ENCODE results near the gene TXNRD1.

GRCh38 chr12:104290320-104290719 lies 74.7 kb downstream of the TXNRD1 start:
- no peak for TF ChIP-seq CTCF (IDR thresholded peaks at IDR 0.05 in 2 of 3, conservative IDR thresholded peaks at IDR 0.05 in 1 of 3; ENCODE audit: borderline replicate concordance in 1 of 3, insufficient read depth in 1 of 3, low read depth in 2 of 3, low read length in 2 of 3)
- TF ChIP-seq YY1 (IDR thresholded peaks at IDR 0.05; ENCODE audit: extremely low read depth, insufficient replicate concordance, low read depth, low read length), result no peak
- TF ChIP-seq, protein P1, sequence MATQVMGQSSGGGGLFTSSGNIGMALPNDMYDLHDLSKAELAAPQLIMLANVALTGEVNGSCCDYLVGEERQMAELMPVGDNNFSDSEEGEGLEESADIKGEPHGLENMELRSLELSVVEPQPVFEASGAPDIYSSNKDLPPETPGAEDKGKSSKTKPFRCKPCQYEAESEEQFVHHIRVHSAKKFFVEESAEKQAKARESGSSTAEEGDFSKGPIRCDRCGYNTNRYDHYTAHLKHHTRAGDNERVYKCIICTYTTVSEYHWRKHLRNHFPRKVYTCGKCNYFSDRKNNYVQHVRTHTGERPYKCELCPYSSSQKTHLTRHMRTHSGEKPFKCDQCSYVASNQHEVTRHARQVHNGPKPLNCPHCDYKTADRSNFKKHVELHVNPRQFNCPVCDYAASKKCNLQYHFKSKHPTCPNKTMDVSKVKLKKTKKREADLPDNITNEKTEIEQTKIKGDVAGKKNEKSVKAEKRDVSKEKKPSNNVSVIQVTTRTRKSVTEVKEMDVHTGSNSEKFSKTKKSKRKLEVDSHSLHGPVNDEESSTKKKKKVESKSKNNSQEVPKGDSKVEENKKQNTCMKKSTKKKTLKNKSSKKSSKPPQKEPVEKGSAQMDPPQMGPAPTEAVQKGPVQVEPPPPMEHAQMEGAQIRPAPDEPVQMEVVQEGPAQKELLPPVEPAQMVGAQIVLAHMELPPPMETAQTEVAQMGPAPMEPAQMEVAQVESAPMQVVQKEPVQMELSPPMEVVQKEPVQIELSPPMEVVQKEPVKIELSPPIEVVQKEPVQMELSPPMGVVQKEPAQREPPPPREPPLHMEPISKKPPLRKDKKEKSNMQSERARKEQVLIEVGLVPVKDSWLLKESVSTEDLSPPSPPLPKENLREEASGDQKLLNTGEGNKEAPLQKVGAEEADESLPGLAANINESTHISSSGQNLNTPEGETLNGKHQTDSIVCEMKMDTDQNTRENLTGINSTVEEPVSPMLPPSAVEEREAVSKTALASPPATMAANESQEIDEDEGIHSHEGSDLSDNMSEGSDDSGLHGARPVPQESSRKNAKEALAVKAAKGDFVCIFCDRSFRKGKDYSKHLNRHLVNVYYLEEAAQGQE (IDR thresholded peaks at IDR 0.05; ENCODE audit: low read depth), result no peak
- no peak for TF ChIP-seq EZH2 (IDR thresholded peaks at IDR 0.05)
- TF ChIP-seq, protein P2, sequence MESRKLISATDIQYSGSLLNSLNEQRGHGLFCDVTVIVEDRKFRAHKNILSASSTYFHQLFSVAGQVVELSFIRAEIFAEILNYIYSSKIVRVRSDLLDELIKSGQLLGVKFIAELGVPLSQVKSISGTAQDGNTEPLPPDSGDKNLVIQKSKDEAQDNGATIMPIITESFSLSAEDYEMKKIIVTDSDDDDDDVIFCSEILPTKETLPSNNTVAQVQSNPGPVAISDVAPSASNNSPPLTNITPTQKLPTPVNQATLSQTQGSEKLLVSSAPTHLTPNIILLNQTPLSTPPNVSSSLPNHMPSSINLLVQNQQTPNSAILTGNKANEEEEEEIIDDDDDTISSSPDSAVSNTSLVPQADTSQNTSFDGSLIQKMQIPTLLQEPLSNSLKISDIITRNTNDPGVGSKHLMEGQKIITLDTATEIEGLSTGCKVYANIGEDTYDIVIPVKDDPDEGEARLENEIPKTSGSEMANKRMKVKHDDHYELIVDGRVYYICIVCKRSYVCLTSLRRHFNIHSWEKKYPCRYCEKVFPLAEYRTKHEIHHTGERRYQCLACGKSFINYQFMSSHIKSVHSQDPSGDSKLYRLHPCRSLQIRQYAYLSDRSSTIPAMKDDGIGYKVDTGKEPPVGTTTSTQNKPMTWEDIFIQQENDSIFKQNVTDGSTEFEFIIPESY (IDR thresholded peaks at IDR 0.05; ENCODE audit: extremely low read depth, insufficient replicate concordance, low read length), result no peak
- TF ChIP-seq SRF (IDR thresholded peaks at IDR 0.05; ENCODE audit: low read depth), result no peak
- TF ChIP-seq POLR2A (IDR thresholded peaks at IDR 0.05; ENCODE audit: borderline replicate concordance, extremely low read depth, insufficient read depth, insufficient read length), result no peak
- TF ChIP-seq POLR2AphosphoS5 (IDR thresholded peaks at IDR 0.05; ENCODE audit: low read depth, low read length), result no peak
